Fibroblast of lung (primary cell): ENCODE results near the gene ECD. TPM values are rescaled to one million over a fixed set of nuclear protein-coding genes. Genes with fewer than 3 reads are reported as not detected.

Source experiments
- DNase-seq, 2 donors: peaks; one replicate each; pipeline versions ENCODE4 v3.0.0 to v3.0.0-alpha.2; 2010; ENCODE audit warnings: low read depth in 2 of 2
- H2AFZ ChIP-seq: 2 replicates; pipeline ENCODE4 v1.5.1; 2012; ENCODE audit warnings: low read length, control low read depth, inconsistent platforms
- H3K27ac ChIP-seq: 2 replicates; pipeline ENCODE4 v1.5.1; 2011; ENCODE audit warnings: low read length, control low read depth; ENCODE audit not compliant: insufficient read depth
- H3K27me3 ChIP-seq: 2 replicates; pipeline ENCODE4 v1.5.1; 2011; ENCODE audit warnings: mild to moderate bottlenecking, low read length; ENCODE audit not compliant: control insufficient read depth, insufficient read depth
- H3K36me3 ChIP-seq: 2 replicates; pipeline ENCODE4 v1.5.1; 2011; ENCODE audit warnings: low read length; ENCODE audit not compliant: control insufficient read depth, insufficient read depth
- H3K4me1 ChIP-seq: 2 replicates; pipeline ENCODE4 v1.5.1; 2011; ENCODE audit warnings: low read length; ENCODE audit not compliant: control insufficient read depth, insufficient read depth; ENCODE audit errors: extremely low read depth
- H3K4me2 ChIP-seq: 2 replicates; pipeline ENCODE4 v1.5.1; 2011; ENCODE audit warnings: low read length, control low read depth; ENCODE audit not compliant: insufficient read depth; ENCODE audit errors: extremely low read depth
- H3K4me3 ChIP-seq, 4 experiments: fragments of 200-600 bp in 1 of 4; sonication (generic) in 1 of 4; replicated peaks in 1 of 4; 2 replicates each; pipeline ENCODE4 v1.5.1; 2011 to 2016; ENCODE audit warnings: low read length in 4 of 4, low read depth in 3 of 4, mild to moderate bottlenecking in 3 of 4, control low read depth in 2 of 4, inconsistent platforms in 1 of 4, mixed read lengths in 1 of 4; ENCODE audit not compliant: insufficient read depth in 1 of 4; ENCODE audit errors: control extremely low read depth in 1 of 4
- H3K79me2 ChIP-seq: 2 replicates; pipeline ENCODE4 v1.5.1; 2012; ENCODE audit warnings: mild to moderate bottlenecking, low read length, inconsistent platforms; ENCODE audit not compliant: control insufficient read depth, insufficient read depth
- H3K9ac ChIP-seq: 2 replicates; pipeline ENCODE4 v1.5.1; 2011; ENCODE audit warnings: mild to moderate bottlenecking, low read length, control low read depth; ENCODE audit not compliant: insufficient read depth
- H3K9me3 ChIP-seq: 2 replicates; pipeline ENCODE4 v1.5.1; 2012; ENCODE audit warnings: low read depth, low read length; ENCODE audit not compliant: control insufficient read depth, insufficient read depth
- H4K20me1 ChIP-seq: 2 replicates; pipeline ENCODE4 v1.5.1; 2011; ENCODE audit warnings: low read length; ENCODE audit not compliant: control insufficient read depth, insufficient read depth; ENCODE audit errors: extremely low read depth
- EZH2 ChIP-seq: IDR thresholded peaks from 2 replicates; pipeline ENCODE4 v1.5.1; 2012; ENCODE audit warnings: low read length, control low read depth, mild to moderate bottlenecking; ENCODE audit errors: missing control alignments
- polyA plus RNA-seq, 2 donors: library from polyadenylated mRNA; depleted of rRNA in 1 of 2; stranded (reverse) in 1 of 2; unstranded in 1 of 2; fragments of >200 nt; gene quantifications; 2 replicates each; pipeline ENCODE4 v1.2.1, GENCODE V29; 2011 to 2012; ENCODE audit warnings: missing spikeins in 1 of 2
- total RNA-seq: library from RNA; depleted of rRNA; stranded (reverse); fragments of >200 nt; gene quantifications from 2 replicates; pipeline ENCODE4 v1.2.1, GENCODE V29; 2014
- TF ChIP-seq, protein P1 (sequence below), 2 donors: IDR thresholded peaks in 1 of 2; conservative IDR thresholded peaks in 1 of 2; 1 replicate in 1 of 2; 2 replicates in 1 of 2; pipeline ENCODE4 v1.5.1; 2011 to 2012; ENCODE audit warnings: low read length in 2 of 2, control low read depth in 1 of 2, inconsistent platforms in 1 of 2, low read depth in 1 of 2, mild to moderate bottlenecking in 1 of 2

ECD gene
- total and polyA plus RNA-seq, 2 donors (not counting 1 experiment from before 2014, with no cell fraction given): 22.0 to 40.9 TPM

DNA sequence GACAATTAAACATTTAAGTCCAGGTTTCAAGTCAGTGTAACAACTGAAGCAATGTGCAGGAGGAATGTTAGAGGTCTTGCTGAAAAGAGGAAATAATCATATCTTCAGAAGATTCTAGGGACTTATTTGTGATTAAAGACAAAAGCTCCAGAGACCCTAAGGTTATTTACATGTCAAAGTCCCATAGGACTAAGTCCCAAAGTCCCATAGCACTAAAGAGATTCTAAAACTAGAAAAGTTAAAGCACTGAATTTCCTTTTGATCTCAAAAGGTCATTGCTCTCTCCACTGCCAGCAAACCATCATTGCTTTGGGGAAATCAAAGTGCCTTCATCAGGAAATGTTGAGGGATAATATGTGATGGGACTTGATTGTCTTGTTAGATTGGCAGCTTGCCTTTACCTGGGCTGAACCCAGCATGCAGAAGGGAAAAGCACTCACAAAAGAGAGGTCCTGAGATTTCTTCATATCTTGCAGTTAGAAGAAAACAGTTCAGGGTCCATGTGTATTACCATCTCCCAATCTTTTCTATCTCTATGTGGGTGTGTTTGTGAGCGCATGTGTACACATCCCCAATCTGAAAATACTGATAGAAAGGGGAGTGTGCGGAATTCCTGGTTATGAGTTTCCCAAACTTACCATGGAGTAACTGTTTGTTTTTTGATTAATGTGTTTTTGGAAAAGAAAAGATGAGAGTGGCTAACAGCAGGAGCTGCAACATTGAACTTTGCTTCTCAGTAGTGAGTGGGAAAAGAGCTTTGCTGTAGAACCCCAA, 35.7 kb downstream of the ECD start:
- Histone ChIP-seq H3K27me3 (no peaks in the 10 kb centered on the region), H4K20me1 (no peaks in the 10 kb centered on the region), H3K9ac (no peak overlapping the region), H3K36me3 (peaks cover 13% of the 10 kb centered on the region), H3K4me3 (no peak overlapping the region), H2AFZ (no peak overlapping the region), H3K4me2 (no peak overlapping the region), H3K79me2 (no peaks in the 10 kb centered on the region), H3K4me1 (no peaks in the 10 kb centered on the region), H3K9me3 (no peaks in the 10 kb centered on the region), H3K27ac (no peak overlapping the region)
- no peak for TF ChIP-seq EZH2
- TF ChIP-seq, protein P1, sequence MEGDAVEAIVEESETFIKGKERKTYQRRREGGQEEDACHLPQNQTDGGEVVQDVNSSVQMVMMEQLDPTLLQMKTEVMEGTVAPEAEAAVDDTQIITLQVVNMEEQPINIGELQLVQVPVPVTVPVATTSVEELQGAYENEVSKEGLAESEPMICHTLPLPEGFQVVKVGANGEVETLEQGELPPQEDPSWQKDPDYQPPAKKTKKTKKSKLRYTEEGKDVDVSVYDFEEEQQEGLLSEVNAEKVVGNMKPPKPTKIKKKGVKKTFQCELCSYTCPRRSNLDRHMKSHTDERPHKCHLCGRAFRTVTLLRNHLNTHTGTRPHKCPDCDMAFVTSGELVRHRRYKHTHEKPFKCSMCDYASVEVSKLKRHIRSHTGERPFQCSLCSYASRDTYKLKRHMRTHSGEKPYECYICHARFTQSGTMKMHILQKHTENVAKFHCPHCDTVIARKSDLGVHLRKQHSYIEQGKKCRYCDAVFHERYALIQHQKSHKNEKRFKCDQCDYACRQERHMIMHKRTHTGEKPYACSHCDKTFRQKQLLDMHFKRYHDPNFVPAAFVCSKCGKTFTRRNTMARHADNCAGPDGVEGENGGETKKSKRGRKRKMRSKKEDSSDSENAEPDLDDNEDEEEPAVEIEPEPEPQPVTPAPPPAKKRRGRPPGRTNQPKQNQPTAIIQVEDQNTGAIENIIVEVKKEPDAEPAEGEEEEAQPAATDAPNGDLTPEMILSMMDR (conservative IDR thresholded peaks at IDR 0.05 in 1 of 2, IDR thresholded peaks at IDR 0.05 in 1 of 2; ENCODE audit: low read depth in 1 of 2, low read length in 2 of 2): no peak
- DNase-seq: no peak

DNA sequence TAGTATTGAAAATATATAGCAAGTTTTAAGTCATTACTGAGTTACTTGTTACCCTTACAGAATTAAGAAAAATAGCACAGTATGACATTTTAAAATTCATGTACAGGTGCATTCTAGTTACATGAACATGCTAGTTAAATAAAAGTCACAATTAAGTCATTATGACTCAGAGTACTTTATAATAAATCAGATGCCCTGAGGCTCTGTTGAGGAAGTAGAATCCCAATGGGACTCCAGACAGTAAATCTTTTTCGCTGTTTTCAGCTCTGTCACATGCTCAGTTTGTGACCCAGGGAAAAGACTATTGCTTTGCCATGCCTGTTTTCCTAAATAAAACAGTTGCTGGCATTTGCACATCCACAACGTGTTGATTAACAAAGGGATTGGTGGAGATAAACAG, 36.5 kb downstream of the ECD start:
- Histone ChIP-seq H3K27me3 (no peaks in the 10 kb centered on the region), H3K4me2 (no peak overlapping the region), H2AFZ (no peak overlapping the region), H3K79me2 (no peaks in the 10 kb centered on the region), H3K4me1 (no peaks in the 10 kb centered on the region), H3K9ac (no peak overlapping the region), H3K36me3 (peaks cover 13% of the 10 kb centered on the region), H4K20me1 (no peaks in the 10 kb centered on the region), H3K9me3 (no peaks in the 10 kb centered on the region), H3K27ac (no peak overlapping the region), H3K4me3 (no peak overlapping the region)
- DNase-seq: no peak
- TF ChIP-seq, protein P1 (conservative IDR thresholded peaks at IDR 0.05 in 1 of 2, IDR thresholded peaks at IDR 0.05 in 1 of 2; ENCODE audit: low read depth in 1 of 2, low read length in 2 of 2): no peak
- TF ChIP-seq EZH2: no peak

DNA sequence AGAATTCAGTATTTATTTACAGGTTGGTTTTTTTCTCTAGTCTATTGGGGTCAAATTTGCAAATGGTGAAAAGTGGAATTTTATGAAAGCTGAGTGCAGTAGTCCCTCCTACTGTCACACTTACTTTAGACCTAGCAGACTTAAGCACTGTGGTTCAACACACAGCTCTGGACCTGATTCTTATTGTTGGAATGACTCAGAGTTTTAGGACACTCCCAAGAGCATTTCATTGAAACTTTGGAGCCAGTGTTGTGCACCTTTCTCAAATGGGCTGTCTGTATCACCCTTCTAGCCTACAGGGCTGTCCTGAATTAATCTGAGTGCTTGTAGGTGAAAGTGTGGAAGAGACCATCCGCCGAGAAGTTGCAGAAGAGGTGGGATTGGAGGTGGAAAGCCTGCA, 41.5 kb downstream of the ECD start:
- no peak overlapping the region for H3K4me3 ChIP-seq
- H3K9me3 ChIP-seq: no peaks in the 10 kb centered on the region
- no peak for TF ChIP-seq EZH2
- TF ChIP-seq, protein P1 (conservative IDR thresholded peaks at IDR 0.05 in 1 of 2, IDR thresholded peaks at IDR 0.05 in 1 of 2; ENCODE audit: low read depth in 1 of 2, low read length in 2 of 2): no peak
- peaks cover 11% of the 10 kb centered on the region for H3K36me3 ChIP-seq
- no peaks in the 10 kb centered on the region for H4K20me1 ChIP-seq
- no peaks in the 10 kb centered on the region for H3K27me3 ChIP-seq
- no peak overlapping the region for H3K9ac ChIP-seq
- H3K27ac ChIP-seq: no peak overlapping the region
- no peaks in the 10 kb centered on the region for H3K79me2 ChIP-seq
- H3K4me1 ChIP-seq: no peaks in the 10 kb centered on the region
- no peak for DNase-seq
- H3K4me2 ChIP-seq: no peak overlapping the region
- H2AFZ ChIP-seq: no peak overlapping the region
